Adrenal gland (tissue), 12 donors: ENCODE results near the gene C10orf105. TPM values are rescaled to one million over a fixed set of nuclear protein-coding genes. Genes with fewer than 3 reads are reported as not detected.

Source experiments
- DNase-seq, 7 donors: peaks; one replicate each; pipeline ENCODE4 v3.0.0-alpha.2; 2019 to 2020
- H3K27ac ChIP-seq, 5 donors: fragments of 200-600 bp; sonication (generic) in 4 of 5; 1 replicate in 3 of 5; 2 replicates in 2 of 5; pipeline versions ENCODE4 v1.5.1 to v1.8.0; 2016 to 2020; ENCODE audit warnings: mild to moderate bottlenecking in 1 of 5
- H3K27me3 ChIP-seq: fragments of 200-600 bp; 2 replicates; pipeline ENCODE4 v1.8.0; 2021
- H3K36me3 ChIP-seq, 2 donors: fragments of 200-600 bp; replicated peaks in 1 of 2; 1 replicate in 1 of 2; 2 replicates in 1 of 2; pipeline versions ENCODE4 v1.5.1 to v1.8.0; 2018 to 2022
- H3K4me1 ChIP-seq, 2 donors: fragments of 200-600 bp; replicated peaks in 1 of 2; 1 replicate in 1 of 2; 2 replicates in 1 of 2; pipeline versions ENCODE4 v1.5.1 to v1.8.0; 2018 to 2021
- H3K4me3 ChIP-seq, 4 donors: fragments of 200-600 bp; sonication (generic) in 3 of 4; one replicate each; pipeline ENCODE4 v1.5.1; 2016 to 2018
- H3K9me3 ChIP-seq, 3 donors: fragments of 200-600 bp; sonication (generic) in 1 of 3; replicated peaks in 1 of 3; 1 replicate in 2 of 3; 2 replicates in 1 of 3; pipeline versions ENCODE4 v1.5.1 to v1.8.0; 2016 to 2021
- POLR2A ChIP-seq, 2 donors: fragments of 450-650 bp; IDR thresholded peaks; one replicate each; pipeline ENCODE4 v1.6.1; 2017; ENCODE audit warnings: antibody characterized with exemption in 2 of 2, mild to moderate bottlenecking in 2 of 2, moderate library complexity in 1 of 2
- WGBS, 4 donors: extraction: QIAGEN DNeasy Blood & Tissue Kit in 2 of 4; methylation state at CpG; one replicate each; pipeline versions ENCODE4 v1.1.5 to v1.1.7; 2013 to 2017; 5-methylcytosine and 5-hydroxymethylcytosine counted together
- intact Hi-C, 2 donors: fragments of 100-400 bp; cut with DNase I; formaldehyde crosslinking; loops; one replicate each; pipeline versions ENCODE4 v1.14.1 to v1.15.0; 2022 to 2023
- polyA plus RNA-seq, 3 donors: library from polyadenylated mRNA; stranded (reverse); fragments of 200-250 nt in 2 of 3; fragments of 350-450 nt in 1 of 3; fragmentation: Illumina TruSeq in 1 of 3; extraction: RNeasy Lipid Tissue Mini Kit (QIAGEN cat#74804) in 1 of 3; gene quantifications; one replicate each; pipeline ENCODE4 v1.2.3, GENCODE V29; 2013 to 2014
- total RNA-seq, 9 donors: library from RNA; depleted of rRNA in 4 of 9; stranded (reverse); fragments of >200 nt in 4 of 9; fragments of 120-200 nt in 1 of 9; fragmentation: NEBNext Ultra II Directional in 1 of 9; extraction: Animal tissue kit (Norgen Biotek cat#: 25700) in 1 of 9; gene quantifications; one replicate each; pipeline versions ENCODE4 v1.1.0 to v1.2.4, GENCODE V29; 2013 to 2023
- TF ChIP-seq, protein P1 (sequence below), 6 experiments: fragments of 450-650 bp in 4 of 6; fragments of 200-600 bp in 2 of 6; sonication (generic) in 1 of 6; IDR thresholded peaks; 1 replicate in 5 of 6; 2 replicates in 1 of 6; pipeline versions ENCODE4 v1.5.1 to v1.8.0; 2016 to 2021; ENCODE audit warnings: antibody characterized with exemption in 6 of 6, mild to moderate bottlenecking in 2 of 6, moderate library complexity in 1 of 6
- donor health status: healthy with polysubstance abuse.
- donor health status: Bipolar disorder and iron deficiency.
- donor health status: DM: yes; HTN: yes; CAD: no.
- donor health status: DM: no; HTN: no; CAD: no.
- donor health status: DM: no; HTN: no; CAD: no.
- donor health status: DM: yes; HTN: yes; CAD: no.

C10orf105 gene
- total and polyA plus RNA-seq, 12 donors = under 0.01 to 0.48 (median 0.07) TPM; not detected in 2

DNA sequence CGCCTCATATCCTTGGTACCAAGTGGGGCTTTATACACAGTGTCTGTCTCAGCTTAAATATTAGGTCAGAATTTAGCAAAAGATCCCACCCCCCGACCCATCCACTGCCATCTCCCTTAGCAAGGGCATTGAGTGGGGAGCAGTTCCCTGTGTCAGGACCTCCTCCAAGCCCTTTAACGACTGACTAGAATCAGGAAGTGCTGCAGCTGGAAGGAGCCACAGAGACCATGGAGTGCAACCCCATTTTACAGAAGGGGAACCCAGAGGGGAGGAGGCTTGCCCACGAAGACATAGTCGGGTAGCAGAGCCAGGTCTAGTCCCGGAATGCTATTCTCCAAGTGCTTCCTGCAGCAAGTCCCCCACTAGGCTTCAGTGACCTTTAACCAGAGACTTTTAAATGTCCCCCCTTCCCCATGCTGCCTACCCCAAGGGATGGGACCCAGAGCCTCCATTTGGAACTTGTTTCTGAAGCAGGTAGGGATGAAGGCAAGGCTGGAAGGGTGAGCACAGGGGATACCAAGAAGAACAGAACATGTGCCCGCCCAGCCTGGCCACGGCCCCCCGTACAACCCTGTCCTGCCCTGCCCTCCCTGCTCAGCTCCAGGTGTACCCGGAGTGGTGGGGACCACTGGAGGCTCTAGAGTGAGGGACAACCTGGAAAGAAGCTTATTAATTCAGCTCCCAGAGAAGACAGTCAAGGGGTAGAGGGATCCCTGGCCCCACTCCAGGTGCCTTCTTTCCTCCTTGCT is 41.3 kb downstream of the C10orf105 start:
- intact Hi-C loops = no loop called here
- no peak for TF ChIP-seq POLR2A (IDR thresholded peaks at IDR 0.05)
- TF ChIP-seq, protein P1, sequence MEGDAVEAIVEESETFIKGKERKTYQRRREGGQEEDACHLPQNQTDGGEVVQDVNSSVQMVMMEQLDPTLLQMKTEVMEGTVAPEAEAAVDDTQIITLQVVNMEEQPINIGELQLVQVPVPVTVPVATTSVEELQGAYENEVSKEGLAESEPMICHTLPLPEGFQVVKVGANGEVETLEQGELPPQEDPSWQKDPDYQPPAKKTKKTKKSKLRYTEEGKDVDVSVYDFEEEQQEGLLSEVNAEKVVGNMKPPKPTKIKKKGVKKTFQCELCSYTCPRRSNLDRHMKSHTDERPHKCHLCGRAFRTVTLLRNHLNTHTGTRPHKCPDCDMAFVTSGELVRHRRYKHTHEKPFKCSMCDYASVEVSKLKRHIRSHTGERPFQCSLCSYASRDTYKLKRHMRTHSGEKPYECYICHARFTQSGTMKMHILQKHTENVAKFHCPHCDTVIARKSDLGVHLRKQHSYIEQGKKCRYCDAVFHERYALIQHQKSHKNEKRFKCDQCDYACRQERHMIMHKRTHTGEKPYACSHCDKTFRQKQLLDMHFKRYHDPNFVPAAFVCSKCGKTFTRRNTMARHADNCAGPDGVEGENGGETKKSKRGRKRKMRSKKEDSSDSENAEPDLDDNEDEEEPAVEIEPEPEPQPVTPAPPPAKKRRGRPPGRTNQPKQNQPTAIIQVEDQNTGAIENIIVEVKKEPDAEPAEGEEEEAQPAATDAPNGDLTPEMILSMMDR (IDR thresholded peaks at IDR 0.05) = no peak
- Histone ChIP-seq H3K27me3 (no peaks in the 10 kb centered on the region), H3K27ac (no peak overlapping the region), H3K4me3 (no peak overlapping the region), H3K36me3 (no peaks in the 10 kb centered on the region), H3K9me3 (no peaks in the 10 kb centered on the region), H3K4me1 (no peaks in the 10 kb centered on the region)
- no peak for DNase-seq
- WGBS, 4 donors = 57 to 81% (median 71%) methylated on average over 6 to 10 of the region's 10 CpGs

DNA sequence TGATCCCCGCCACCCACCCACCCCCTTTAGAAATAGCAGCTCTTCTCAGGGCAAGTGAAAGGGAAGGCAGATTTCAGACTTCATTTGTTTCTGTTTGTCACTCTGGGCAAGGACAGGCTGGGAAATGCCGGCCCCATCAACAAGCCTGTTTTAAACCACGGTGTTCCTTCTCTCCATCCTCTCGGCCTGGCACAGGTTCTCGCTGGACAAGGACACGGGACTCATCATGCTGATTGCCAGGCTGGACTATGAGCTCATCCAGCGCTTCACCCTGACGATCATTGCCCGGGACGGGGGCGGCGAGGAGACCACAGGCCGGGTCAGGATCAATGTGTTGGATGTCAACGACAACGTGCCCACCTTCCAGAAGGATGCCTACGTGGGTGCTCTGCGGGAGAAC is 42.3 kb downstream of the C10orf105 start:
- no peak overlapping the region for H3K27ac ChIP-seq
- no peaks in the 10 kb centered on the region for H3K4me1 ChIP-seq
- H3K27me3 ChIP-seq = no peaks in the 10 kb centered on the region
- intact Hi-C loops = no loop called here
- TF ChIP-seq POLR2A (IDR thresholded peaks at IDR 0.05) = no peak
- TF ChIP-seq, protein P1 (IDR thresholded peaks at IDR 0.05) = no peak
- no peaks in the 10 kb centered on the region for H3K9me3 ChIP-seq
- no peak overlapping the region for H3K4me3 ChIP-seq
- H3K36me3 ChIP-seq = no peaks in the 10 kb centered on the region
- WGBS, 4 donors = 77 to 91% (median 89%) methylated on average over 17 of the region's 17 CpGs
- no peak for DNase-seq

DNA sequence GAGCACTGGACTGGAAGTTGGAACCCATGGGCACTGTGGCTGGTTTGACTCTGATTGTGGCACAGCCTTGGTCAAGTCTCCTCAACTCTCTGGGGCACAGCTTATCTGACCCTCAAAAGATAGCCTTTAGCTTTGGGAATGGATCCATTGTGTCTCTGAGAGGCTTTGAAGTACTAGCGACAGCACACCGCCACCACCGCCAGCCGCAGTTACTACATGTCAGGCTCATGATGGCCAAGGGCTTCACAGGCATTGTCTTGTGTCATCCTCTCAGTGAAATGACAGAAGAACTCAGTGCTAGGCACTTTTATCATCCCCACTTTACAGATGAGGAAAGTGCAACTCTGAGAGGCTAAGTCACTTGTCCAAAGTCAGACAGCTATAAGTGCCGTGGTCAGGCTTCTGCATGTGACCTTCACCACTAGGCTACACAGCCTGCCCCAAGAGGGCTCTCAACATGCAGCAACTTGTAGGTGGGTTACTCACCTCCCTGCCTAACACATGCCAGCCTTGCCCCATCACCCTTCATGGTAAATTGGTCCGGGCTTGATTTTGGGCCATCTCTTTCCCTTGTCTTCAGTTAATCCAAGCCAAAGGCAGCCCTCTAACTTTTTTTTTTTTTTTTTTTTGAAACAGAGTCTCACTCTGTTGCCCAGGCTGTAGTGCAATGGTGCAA is 44.1 kb downstream of the C10orf105 start:
- intact Hi-C loops = no loop called here
- Histone ChIP-seq H3K4me3 (no peak overlapping the region), H3K4me1 (no peaks in the 10 kb centered on the region), H3K36me3 (no peaks in the 10 kb centered on the region), H3K27me3 (no peaks in the 10 kb centered on the region), H3K9me3 (no peaks in the 10 kb centered on the region), H3K27ac (no peak overlapping the region)
- no peak for DNase-seq
- TF ChIP-seq, protein P1 (IDR thresholded peaks at IDR 0.05) = no peak
- TF ChIP-seq POLR2A (IDR thresholded peaks at IDR 0.05) = no peak
- WGBS, 4 donors = 97 to 98% (median 97%) methylated on average over 6 of the region's 6 CpGs

DNA sequence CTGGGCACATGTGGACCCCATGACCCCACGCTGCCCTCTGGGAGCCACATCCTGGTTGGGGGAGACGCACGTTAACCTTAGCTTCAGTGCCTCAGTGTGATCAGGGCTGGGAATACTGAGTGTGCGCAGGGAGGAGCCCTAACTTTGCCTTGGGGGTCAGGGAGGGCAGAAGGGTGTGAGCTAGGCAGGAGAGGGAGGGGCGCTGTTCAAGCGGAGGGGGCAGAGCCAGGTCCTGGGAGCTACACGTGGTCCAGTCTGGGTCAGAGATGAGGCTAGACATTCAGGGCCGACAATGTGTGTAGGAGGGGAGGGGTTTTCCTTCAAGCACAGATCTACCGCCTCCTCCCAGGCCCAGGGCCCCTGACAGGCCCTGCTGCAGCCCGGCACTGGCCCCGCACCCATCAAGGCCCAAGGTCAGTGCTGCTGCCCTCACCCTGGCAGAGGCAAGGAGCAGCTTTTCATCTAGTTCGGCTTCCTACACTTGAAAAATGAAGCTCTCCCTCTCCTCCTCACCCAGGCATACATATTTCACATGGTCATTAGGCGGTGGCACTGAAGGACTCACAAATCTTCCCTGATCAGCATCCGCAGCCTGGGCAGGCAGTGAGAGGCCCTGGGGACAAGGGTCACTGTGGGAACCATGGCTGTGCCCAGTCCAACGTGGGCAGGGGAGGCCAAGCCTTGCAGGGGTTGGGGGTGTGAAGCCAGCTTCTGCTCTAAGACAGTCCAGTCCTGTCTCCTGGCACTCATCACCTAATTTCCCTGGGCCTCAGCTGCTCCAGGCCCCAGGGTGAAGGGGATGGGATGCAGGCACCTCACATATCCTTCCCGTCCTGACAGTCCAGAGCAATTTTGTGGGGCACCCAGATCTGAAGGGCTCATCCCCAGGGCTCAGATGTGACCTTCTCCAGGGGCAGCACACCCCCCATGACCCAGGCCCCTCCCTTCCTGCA is 47.3 kb downstream of the C10orf105 start:
- Histone ChIP-seq H3K27ac (no peak overlapping the region), H3K36me3 (no peaks in the 10 kb centered on the region), H3K9me3 (no peaks in the 10 kb centered on the region), H3K4me1 (no peaks in the 10 kb centered on the region), H3K27me3 (no peaks in the 10 kb centered on the region), H3K4me3 (no peak overlapping the region)
- intact Hi-C loops = no loop called here
- no peak for DNase-seq
- WGBS, 4 donors = 70 to 82% (median 78%) methylated on average over 13 to 16 of the region's 16 CpGs
- no peak for TF ChIP-seq POLR2A (IDR thresholded peaks at IDR 0.05)
- TF ChIP-seq, protein P1 (IDR thresholded peaks at IDR 0.05) = no peak
